Activated CD4-positive, alpha-beta memory T cell treated with anti-CD3 and anti-CD28 coated beads for 36 hours (primary cell): Measurements from ENCODE around the gene ZNF536. TPM values are rescaled to one million over a fixed set of nuclear protein-coding genes. Genes with fewer than 3 reads are reported as not detected.
"Not testable (repeated sequence)": the region's sequence is repeated elsewhere in the genome, so short reads cannot be mapped to it uniquely, and the experiment has no call there.

ENCODE experiments used
- CTCF ChIA-PET: fragments of 350-600 bp; sonication (Branson Sonifier 250); formaldehyde crosslinking; loops from one replicate; lab custom pipeline; 2021; ENCODE audit warnings: antibody characterized with exemption, inconsistent platforms; lab: Charles Lee
- POLR2A ChIA-PET: fragments of 350-600 bp; sonication (Branson Sonifier 250); formaldehyde crosslinking; loops from one replicate; lab custom pipeline; 2021; ENCODE audit warnings: antibody characterized with exemption; lab: Charles Lee
- DNase-seq: peaks from one replicate; pipeline ENCODE4 v3.0.0-alpha.2; 2020
- H3K27ac Mint-ChIP-seq: one replicate; pipeline ENCODE4 v1.8.0; 2021; ENCODE audit warnings: mixed read lengths
- H3K27me3 Mint-ChIP-seq: one replicate; pipeline ENCODE4 v1.8.0; 2021; ENCODE audit warnings: mixed read lengths
- H3K36me3 Mint-ChIP-seq: one replicate; pipeline ENCODE4 v1.8.0; 2021; ENCODE audit warnings: mixed read lengths
- H3K4me1 Mint-ChIP-seq: one replicate; pipeline ENCODE4 v1.8.0; 2021; ENCODE audit warnings: low read depth, mixed read lengths
- H3K4me3 Mint-ChIP-seq: one replicate; pipeline ENCODE4 v1.8.0; 2021; ENCODE audit warnings: mild to moderate bottlenecking, mixed read lengths
- H3K9me3 Mint-ChIP-seq: one replicate; pipeline ENCODE4 v1.8.0; 2021; ENCODE audit warnings: mixed read lengths
- intact Hi-C: fragments of 100-400 bp; cut with micrococcal nuclease; formaldehyde crosslinking; loops from one replicate; pipeline ENCODE4 v1.15.1; 2023
- total RNA-seq, 2 experiments: library from RNA; stranded (reverse); gene quantifications; one replicate each; pipeline ENCODE4 v1.2.3, GENCODE V29; 2021

ZNF536 gene
- total RNA-seq, 2 experiments from 2014 or later = not detected

- Mint-ChIP-seq H3K36me3 (no peaks in the 10 kb centered on the region), H3K27ac (no peak overlapping the region), H3K9me3 (peaks cover 4% of the 10 kb centered on the region), H3K27me3 (peaks cover 2% of the 10 kb centered on the region), H3K4me1 (no peaks in the 10 kb centered on the region), H3K4me3 (no peak overlapping the region)
- CTCF ChIA-PET = no interaction called here
- POLR2A ChIA-PET = no interaction called here
- DNase-seq = no peak
- intact Hi-C loops = no loop called here
Measured at GRCh38 chr19:30479231-30479630, 107.0 kb downstream of the ZNF536 start.

GRCh38 chr19:30480097-30480496 is 107.9 kb downstream of the ZNF536 start:
- POLR2A ChIA-PET = no interaction called here
- Mint-ChIP-seq H3K36me3 (no peaks in the 10 kb centered on the region), H3K4me3 (no peak overlapping the region), H3K9me3 (peaks cover 4% of the 10 kb centered on the region), H3K27ac (no peak overlapping the region), H3K4me1 (no peaks in the 10 kb centered on the region), H3K27me3 (peaks cover 2% of the 10 kb centered on the region)
- intact Hi-C loops = no loop called here
- CTCF ChIA-PET = no interaction called here
- no peak for DNase-seq

- Mint-ChIP-seq H3K27me3 (peaks cover 3% of the 10 kb centered on the region), H3K9me3 (peaks cover 4% of the 10 kb centered on the region), H3K36me3 (no peaks in the 10 kb centered on the region), H3K4me3 (no peak overlapping the region), H3K4me1 (no peaks in the 10 kb centered on the region), H3K27ac (no peak overlapping the region)
- no peak for DNase-seq
- intact Hi-C loops = no loop called here
- POLR2A ChIA-PET = interaction anchor here (0.6 kb wide), 1 partner anchor 32 kb away, joined by 5 read pairs; no protein-coding TSS in a partner anchor
- CTCF ChIA-PET = no interaction called here
Measured at GRCh38 chr19:30481063-30481462, 108.9 kb downstream of the ZNF536 start.

- no peaks in the 10 kb centered on the region for H3K36me3 Mint-ChIP-seq
- CTCF ChIA-PET = no interaction called here
- POLR2A ChIA-PET = no interaction called here
- intact Hi-C loops = no loop called here
- H3K4me3 Mint-ChIP-seq = no peak overlapping the region
- peaks cover 4% of the 10 kb centered on the region for H3K9me3 Mint-ChIP-seq
- no peak overlapping the region for H3K27ac Mint-ChIP-seq
- H3K27me3 Mint-ChIP-seq = peaks cover 5% of the 10 kb centered on the region
- no peaks in the 10 kb centered on the region for H3K4me1 Mint-ChIP-seq
- DNase-seq = no peak
Measured at GRCh38 chr19:30481823-30482222, 109.6 kb downstream of the ZNF536 start.

GRCh38 chr19:30482956-30483355 is 110.8 kb downstream of the ZNF536 start:
- Mint-ChIP-seq H3K36me3 (no peaks in the 10 kb centered on the region), H3K4me3 (no peak overlapping the region), H3K9me3 (peaks cover 4% of the 10 kb centered on the region), H3K27ac (no peak overlapping the region), H3K27me3 (peaks cover 7% of the 10 kb centered on the region), H3K4me1 (no peaks in the 10 kb centered on the region)
- ChIA-PET CTCF (no interaction called here), POLR2A (no interaction called here)
- intact Hi-C loops = no loop called here
- DNase-seq = no peak

- H3K4me1 Mint-ChIP-seq, intact Hi-C loops, DNase-seq, POLR2A ChIA-PET, H3K27me3 Mint-ChIP-seq, H3K9me3 Mint-ChIP-seq, H3K36me3 Mint-ChIP-seq, H3K4me3 Mint-ChIP-seq, CTCF ChIA-PET, H3K27ac Mint-ChIP-seq: not testable (repeated sequence)
Measured at GRCh38 chr19:30486250-30486649, 114.1 kb downstream of the ZNF536 start.

GRCh38 chr19:30487178-30487577 is 115.0 kb downstream of the ZNF536 start:
- DNase-seq = no peak
- Mint-ChIP-seq H3K36me3 (no peaks in the 10 kb centered on the region), H3K4me3 (no peak overlapping the region), H3K27me3 (peaks cover 12% of the 10 kb centered on the region), H3K4me1 (no peaks in the 10 kb centered on the region), H3K9me3 (no peaks in the 10 kb centered on the region), H3K27ac (no peak overlapping the region)
- intact Hi-C loops = no loop called here
- POLR2A ChIA-PET = no interaction called here
- CTCF ChIA-PET = no interaction called here

- ChIA-PET CTCF (no interaction called here), POLR2A (no interaction called here)
- no peak for DNase-seq
- H3K27ac Mint-ChIP-seq = no peak overlapping the region
- no peaks in the 10 kb centered on the region for H3K4me1 Mint-ChIP-seq
- H3K9me3 Mint-ChIP-seq = no peaks in the 10 kb centered on the region
- H3K27me3 Mint-ChIP-seq = peaks cover 13% of the 10 kb centered on the region
- H3K4me3 Mint-ChIP-seq = no peak overlapping the region
- intact Hi-C loops = no loop called here
- H3K36me3 Mint-ChIP-seq = no peaks in the 10 kb centered on the region
Measured at GRCh38 chr19:30488191-30488590, 116.0 kb downstream of the ZNF536 start.

- intact Hi-C loops = no loop called here
- H3K36me3 Mint-ChIP-seq = no peaks in the 10 kb centered on the region
- no peak overlapping the region for H3K27ac Mint-ChIP-seq
- ChIA-PET POLR2A (no interaction called here), CTCF (no interaction called here)
- no peaks in the 10 kb centered on the region for H3K9me3 Mint-ChIP-seq
- no peaks in the 10 kb centered on the region for H3K4me1 Mint-ChIP-seq
- no peak for DNase-seq
- H3K27me3 Mint-ChIP-seq = peaks cover 11% of the 10 kb centered on the region
- no peak overlapping the region for H3K4me3 Mint-ChIP-seq
Measured at GRCh38 chr19:30490760-30491159, 118.6 kb downstream of the ZNF536 start.

GRCh38 chr19:30492586-30493270 is 120.5 kb downstream of the ZNF536 start:
- Mint-ChIP-seq H3K4me3 (no peak overlapping the region), H3K36me3 (no peaks in the 10 kb centered on the region), H3K9me3 (no peaks in the 10 kb centered on the region), H3K27ac (no peak overlapping the region), H3K27me3 (peaks cover 13% of the 10 kb centered on the region), H3K4me1 (no peaks in the 10 kb centered on the region)
- CTCF ChIA-PET = no interaction called here
- intact Hi-C loops = no loop called here
- no peak for DNase-seq
- POLR2A ChIA-PET = no interaction called here

GRCh38 chr19:30497034-30497433 is 124.8 kb downstream of the ZNF536 start:
- POLR2A ChIA-PET = no interaction called here
- Mint-ChIP-seq H3K27ac (no peak overlapping the region), H3K4me3 (no peak overlapping the region), H3K9me3 (no peaks in the 10 kb centered on the region), H3K4me1 (no peaks in the 10 kb centered on the region), H3K36me3 (no peaks in the 10 kb centered on the region), H3K27me3 (peaks cover 6% of the 10 kb centered on the region)
- CTCF ChIA-PET = no interaction called here
- intact Hi-C loops = no loop called here
- DNase-seq = no peak

GRCh38 chr19:30498085-30498484 is 125.9 kb downstream of the ZNF536 start:
- H3K27me3 Mint-ChIP-seq, CTCF ChIA-PET, H3K27ac Mint-ChIP-seq, DNase-seq, H3K4me3 Mint-ChIP-seq, intact Hi-C loops, H3K36me3 Mint-ChIP-seq, H3K9me3 Mint-ChIP-seq, H3K4me1 Mint-ChIP-seq, POLR2A ChIA-PET: not testable (repeated sequence)

- Mint-ChIP-seq H3K27ac (no peak overlapping the region), H3K9me3 (no peaks in the 10 kb centered on the region)
Measured at GRCh38 chr19:30498707-30499106, 126.5 kb downstream of the ZNF536 start.

More at GRCh38 chr19:30498707-30499106, 126.5 kb downstream of the ZNF536 start:
- DNase-seq = no peak
- Mint-ChIP-seq H3K4me1 (no peaks in the 10 kb centered on the region), H3K27me3 (peaks cover 7% of the 10 kb centered on the region), H3K4me3 (no peak overlapping the region), H3K36me3 (no peaks in the 10 kb centered on the region)
- intact Hi-C loops = no loop called here
- POLR2A ChIA-PET = no interaction called here
- CTCF ChIA-PET = interaction anchor here (0.7 kb wide), 1 partner anchor 1128 kb away, joined by 4 read pairs; no protein-coding TSS in a partner anchor
